Measurements from ENCODE around the gene LRRC74A.
"Not testable (repeated sequence)": the region's sequence is repeated elsewhere in the genome, so short reads cannot be mapped to it uniquely, and the experiment has no call there.

The LRRC74A gene

GRCh38 chr14:76894308-76894707 lies 68.1 kb downstream of the LRRC74A start:
- no peak for DNase-seq (ENCODE audit: low spot score)

- not testable (repeated sequence) for DNase-seq (ENCODE audit: low spot score)
Observed at GRCh38 chr14:76898006-76898405, 71.8 kb downstream of the LRRC74A start.

- no peak for DNase-seq (ENCODE audit: low spot score)
Observed at GRCh38 chr14:76900682-76901081, 74.5 kb downstream of the LRRC74A start.

- DNase-seq (ENCODE audit: low spot score) = no peak
Observed at GRCh38 chr14:76901171-76902055, 75.2 kb downstream of the LRRC74A start.

GRCh38 chr14:76902591-76902990 lies 76.4 kb downstream of the LRRC74A start:
- no peak for DNase-seq (ENCODE audit: low spot score)

GRCh38 chr14:76904100-76904739 lies 78.0 kb downstream of the LRRC74A start:
- DNase-seq (ENCODE audit: low spot score) = no peak

GRCh38 chr14:76904740-76905569 lies 78.7 kb downstream of the LRRC74A start:
- DNase-seq (ENCODE audit: low spot score) = no peak

GRCh38 chr14:76908834-76909233 lies 82.6 kb downstream of the LRRC74A start:
- DNase-seq (ENCODE audit: low spot score) = no peak

- no peak for DNase-seq (ENCODE audit: low spot score)
Observed at GRCh38 chr14:76909266-76909665, 83.1 kb downstream of the LRRC74A start.

- no peak for DNase-seq (ENCODE audit: low spot score)
Observed at GRCh38 chr14:76910371-76910890, 84.2 kb downstream of the LRRC74A start.

GRCh38 chr14:76911473-76911872 lies 85.3 kb downstream of the LRRC74A start:
- DNase-seq (ENCODE audit: low spot score) = no peak

GRCh38 chr14:76914533-76915081 lies 88.4 kb downstream of the LRRC74A start:
- not testable (repeated sequence) for DNase-seq (ENCODE audit: low spot score)

- DNase-seq (ENCODE audit: low spot score) = no peak
Observed at GRCh38 chr14:76916040-76916715, 90.0 kb downstream of the LRRC74A start.

- peak; percentile 70 for DNase-seq (ENCODE audit: low spot score)
Observed at GRCh38 chr14:76917158-76917596, 91.0 kb downstream of the LRRC74A start.

GRCh38 chr14:76917745-76918255 lies 91.6 kb downstream of the LRRC74A start:
- no peak for DNase-seq (ENCODE audit: low spot score)

- no peak for DNase-seq (ENCODE audit: low spot score)
Observed at GRCh38 chr14:76918256-76918781, 92.1 kb downstream of the LRRC74A start.

- peak; percentile 56 for DNase-seq (ENCODE audit: low spot score)
Observed at GRCh38 chr14:76918782-76919394, 92.7 kb downstream of the LRRC74A start.
